Vagina (tissue), 2 donors: ENCODE results near the gene SMCO3.

Source experiments
- POLR2AphosphoS5 ChIP-seq, 2 donors: sonication (generic); formaldehyde crosslinking; IDR thresholded peaks; one replicate each; pipeline ENCODE4 v1.9.0; 2017; ENCODE audit warnings: antibody characterized with exemption in 2 of 2, mild to moderate bottlenecking in 2 of 2, low read depth in 1 of 2; ENCODE audit not compliant: insufficient read depth in 1 of 2
- TF ChIP-seq, protein P1 (sequence below), 3 experiments: fragments of 450-650 bp in 2 of 3; fragments of 200-600 bp in 1 of 3; sonication (generic) in 1 of 3; IDR thresholded peaks; one replicate each; pipeline ENCODE4 v1.5.1; 2017 to 2019; ENCODE audit warnings: antibody characterized with exemption in 3 of 3, mild to moderate bottlenecking in 2 of 3, moderate library complexity in 2 of 3

GRCh38 chr12:14770496-14771461 lies 43.2 kb downstream of the SMCO3 start:
- TF ChIP-seq, protein P1, sequence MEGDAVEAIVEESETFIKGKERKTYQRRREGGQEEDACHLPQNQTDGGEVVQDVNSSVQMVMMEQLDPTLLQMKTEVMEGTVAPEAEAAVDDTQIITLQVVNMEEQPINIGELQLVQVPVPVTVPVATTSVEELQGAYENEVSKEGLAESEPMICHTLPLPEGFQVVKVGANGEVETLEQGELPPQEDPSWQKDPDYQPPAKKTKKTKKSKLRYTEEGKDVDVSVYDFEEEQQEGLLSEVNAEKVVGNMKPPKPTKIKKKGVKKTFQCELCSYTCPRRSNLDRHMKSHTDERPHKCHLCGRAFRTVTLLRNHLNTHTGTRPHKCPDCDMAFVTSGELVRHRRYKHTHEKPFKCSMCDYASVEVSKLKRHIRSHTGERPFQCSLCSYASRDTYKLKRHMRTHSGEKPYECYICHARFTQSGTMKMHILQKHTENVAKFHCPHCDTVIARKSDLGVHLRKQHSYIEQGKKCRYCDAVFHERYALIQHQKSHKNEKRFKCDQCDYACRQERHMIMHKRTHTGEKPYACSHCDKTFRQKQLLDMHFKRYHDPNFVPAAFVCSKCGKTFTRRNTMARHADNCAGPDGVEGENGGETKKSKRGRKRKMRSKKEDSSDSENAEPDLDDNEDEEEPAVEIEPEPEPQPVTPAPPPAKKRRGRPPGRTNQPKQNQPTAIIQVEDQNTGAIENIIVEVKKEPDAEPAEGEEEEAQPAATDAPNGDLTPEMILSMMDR (IDR thresholded peaks at IDR 0.05): no peak
- TF ChIP-seq POLR2AphosphoS5 (IDR thresholded peaks at IDR 0.05; ENCODE audit: insufficient read depth in 1 of 2, low read depth in 1 of 2): peak; percentile 99
